CD4-positive, alpha-beta memory T cell (primary cell): ENCODE data around the gene CANT1. TPM values are rescaled to one million over a fixed set of nuclear protein-coding genes. Genes with fewer than 3 reads are reported as not detected.

ENCODE experiments used
- CTCF ChIA-PET: fragments of 350-600 bp; sonication (Branson Sonifier 250); formaldehyde crosslinking; loops from one replicate; lab custom pipeline; 2021; ENCODE audit warnings: inconsistent platforms; ENCODE audit not compliant: partially characterized antibody; lab: Charles Lee
- POLR2A ChIA-PET: fragments of 350-600 bp; sonication (Branson Sonifier 250); formaldehyde crosslinking; loops from one replicate; lab custom pipeline; 2021; ENCODE audit not compliant: partially characterized antibody; lab: Charles Lee
- DNase-seq, 5 donors: peaks; one replicate each; pipeline versions ENCODE4 v3.0.0 to v3.0.0-alpha.2; 2020 to 2022; ENCODE audit warnings: mixed read lengths in 1 of 5
- H3K27ac ChIP-seq: one replicate; pipeline ENCODE4 v1.7.0; 2013; ENCODE audit warnings: low read depth, low read length
- H3K27me3 ChIP-seq: 2 replicates; pipeline ENCODE4 v1.7.0; 2013; ENCODE audit warnings: mild to moderate bottlenecking, low read length, moderate library complexity; ENCODE audit not compliant: insufficient read depth
- H3K36me3 ChIP-seq: 2 replicates; pipeline ENCODE4 v1.7.0; 2013; ENCODE audit warnings: mild to moderate bottlenecking, low read length, moderate library complexity; ENCODE audit not compliant: insufficient read depth
- H3K4me1 ChIP-seq: 2 replicates; pipeline ENCODE4 v1.7.0; 2013; ENCODE audit warnings: mild to moderate bottlenecking, low read length, moderate library complexity; ENCODE audit not compliant: insufficient read depth
- H3K4me3 ChIP-seq, 2 donors: one replicate each; pipeline ENCODE4 v1.7.0; 2013; ENCODE audit warnings: low read length in 2 of 2, mild to moderate bottlenecking in 1 of 2
- H3K9me3 ChIP-seq, 2 donors: one replicate each; pipeline ENCODE4 v1.7.0; 2013; ENCODE audit warnings: low read length in 2 of 2, control low read depth in 1 of 2; ENCODE audit not compliant: control insufficient read depth in 1 of 2
- H3K27ac Mint-ChIP-seq, 7 donors: one replicate each; pipeline ENCODE4 v1.8.0; 2020 to 2021; ENCODE audit warnings: mixed read lengths in 7 of 7, mild to moderate bottlenecking in 6 of 7, inconsistent platforms in 3 of 7, moderate library complexity in 3 of 7
- H3K27me3 Mint-ChIP-seq, 2 donors: one replicate each; pipeline ENCODE4 v1.8.0; 2020 to 2021; ENCODE audit warnings: mixed read lengths in 2 of 2
- H3K36me3 Mint-ChIP-seq, 2 donors: one replicate each; pipeline ENCODE4 v1.8.0; 2020 to 2021; ENCODE audit warnings: mixed read lengths in 2 of 2, inconsistent platforms in 1 of 2, mild to moderate bottlenecking in 1 of 2
- H3K4me1 Mint-ChIP-seq, 4 donors: one replicate each; pipeline ENCODE4 v1.8.0; 2020 to 2021; ENCODE audit warnings: mixed read lengths in 4 of 4, mild to moderate bottlenecking in 1 of 4
- H3K4me3 Mint-ChIP-seq, 8 donors: one replicate each; pipeline ENCODE4 v1.8.0; 2020 to 2021; ENCODE audit warnings: mixed read lengths in 8 of 8, mild to moderate bottlenecking in 7 of 8, moderate library complexity in 6 of 8, inconsistent platforms in 3 of 8
- H3K9me3 Mint-ChIP-seq, 8 donors: one replicate each; pipeline ENCODE4 v1.8.0; 2020 to 2021; ENCODE audit warnings: mixed read lengths in 8 of 8, mild to moderate bottlenecking in 5 of 8, inconsistent platforms in 3 of 8, moderate library complexity in 1 of 8
- intact Hi-C: fragments of 100-400 bp; cut with micrococcal nuclease; formaldehyde crosslinking; loops from one replicate; pipeline ENCODE4 v1.15.1; 2023
- polyA plus RNA-seq, 2 donors: library from polyadenylated mRNA; unstranded; fragments of 300-500 nt; fragmentation: Illumina TruSeq; gene quantifications; one replicate each; pipeline ENCODE4 v1.2.3, GENCODE V29; 2021
- total RNA-seq, 2 experiments: library from RNA; stranded (reverse); gene quantifications; one replicate each; pipeline ENCODE4 v1.2.3, GENCODE V29; 2021

The CANT1 gene
- total and polyA plus RNA-seq, 4 experiments from 2014 or later = 7.2 to 59.4 (median 34.2) TPM

DNA sequence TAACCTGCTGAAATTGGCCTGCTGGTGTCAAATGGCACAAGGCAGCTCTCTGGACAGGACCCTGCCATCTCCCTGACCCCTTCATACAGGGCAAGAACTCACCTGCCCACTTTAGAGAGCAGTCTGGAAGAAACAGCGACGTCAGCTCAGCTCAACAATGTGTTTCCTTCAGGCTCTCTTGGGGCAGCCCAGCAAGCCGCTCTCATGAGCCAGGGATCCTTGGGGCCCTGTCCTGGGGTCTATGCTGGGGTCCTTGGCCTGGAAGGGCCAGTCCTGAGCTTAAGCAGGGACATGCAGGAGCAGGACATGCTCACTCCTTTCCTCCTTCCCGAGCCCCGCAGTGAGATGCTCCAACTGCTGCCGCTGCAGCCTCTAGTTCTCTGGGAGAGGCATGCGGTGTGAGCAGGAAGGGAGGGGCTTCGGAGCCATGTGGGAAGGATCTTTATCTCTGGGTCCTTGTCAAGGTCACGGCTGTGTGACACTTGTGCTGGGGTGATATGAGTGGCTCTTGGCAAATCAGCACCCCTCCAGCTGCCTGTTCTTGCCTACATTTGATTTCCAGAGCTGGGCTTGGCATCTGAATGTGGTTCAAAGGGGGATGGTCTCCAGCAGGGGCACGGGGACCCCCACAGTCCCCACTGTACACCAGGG lies 17.8 kb upstream of the CANT1 start:
- H3K4me3 ChIP-seq = no peak overlapping the region
- H3K36me3 Mint-ChIP-seq = no peaks in the 10 kb centered on the region
- DNase-seq = no peak
- H3K27ac ChIP-seq = no peak overlapping the region
- ChIA-PET POLR2A (no interaction called here), CTCF (no interaction called here)
- no peak overlapping the region for H3K4me3 Mint-ChIP-seq
- H3K27ac Mint-ChIP-seq = no peak overlapping the region
- H3K36me3 ChIP-seq = no peaks in the 10 kb centered on the region
- H3K27me3 Mint-ChIP-seq = peaks cover 29 to 33% of the 10 kb centered on the region in 2 donors
- H3K9me3 ChIP-seq = no peaks in the 10 kb centered on the region
- H3K4me1 Mint-ChIP-seq = peaks cover 2 to 21% (median 4%) of the 10 kb centered on the region in 4 donors
- H3K9me3 Mint-ChIP-seq = no peaks in the 10 kb centered on the region
- intact Hi-C loops = no loop called here
- peaks cover 18% of the 10 kb centered on the region for H3K27me3 ChIP-seq
- peaks cover 13% of the 10 kb centered on the region for H3K4me1 ChIP-seq

DNA sequence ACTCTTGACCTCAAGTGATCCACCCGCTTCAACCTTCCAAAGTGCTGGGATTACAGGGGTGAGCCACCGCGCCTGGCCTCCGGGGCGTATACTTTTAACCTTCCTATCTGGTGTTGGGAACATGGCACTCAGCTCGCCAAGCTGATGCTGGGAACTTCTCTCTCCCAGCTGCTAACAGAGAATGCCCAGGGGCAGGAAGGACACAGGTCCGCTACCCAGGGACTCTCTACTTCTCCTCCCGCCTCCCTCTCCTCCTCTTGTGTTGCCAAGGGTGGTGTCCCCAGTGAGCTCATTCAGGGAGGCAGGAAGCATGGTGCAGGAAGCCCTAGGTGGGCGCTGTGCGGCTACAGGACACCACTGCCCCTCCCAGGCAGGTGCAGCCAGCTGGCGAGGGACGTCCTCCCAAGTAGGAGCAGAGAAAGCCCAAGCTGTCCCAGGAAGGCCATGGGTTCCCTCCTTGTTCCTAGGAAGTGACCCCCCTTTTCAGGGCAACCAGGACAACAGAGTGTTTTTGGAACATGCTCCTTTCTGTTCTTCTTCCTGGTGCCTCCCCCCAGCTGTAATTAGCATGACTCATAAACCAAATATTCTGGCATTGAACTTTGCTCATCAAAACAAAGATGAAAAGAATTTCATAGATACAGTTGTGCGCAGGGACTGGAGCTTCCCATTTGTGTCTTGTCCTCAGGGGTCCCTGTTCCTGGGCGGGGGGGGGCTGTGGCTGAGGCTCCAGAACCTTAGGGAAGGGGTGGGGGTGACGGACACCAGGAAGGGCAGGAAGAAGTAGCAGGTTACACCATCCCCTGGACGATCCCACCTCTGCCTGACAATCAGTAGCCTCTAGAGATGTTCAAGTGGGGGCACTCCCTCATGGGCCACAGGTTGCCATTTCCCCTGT lies 17.1 kb upstream of the CANT1 start:
- H3K36me3 Mint-ChIP-seq = no peaks in the 10 kb centered on the region
- peak overlapping the region in 1 of 8 donors; percentile 36 for H3K4me3 Mint-ChIP-seq
- ChIA-PET POLR2A (no interaction called here), CTCF (no interaction called here)
- intact Hi-C loops = no loop called here
- Histone ChIP-seq H3K4me1 (peaks cover 13% of the 10 kb centered on the region), H3K27me3 (peaks cover 18% of the 10 kb centered on the region), H3K9me3 (no peaks in the 10 kb centered on the region), H3K36me3 (no peaks in the 10 kb centered on the region), H3K4me3 (no peak overlapping the region), H3K27ac (no peak overlapping the region)
- H3K27ac Mint-ChIP-seq = no peak overlapping the region
- no peak for DNase-seq
- H3K4me1 Mint-ChIP-seq = peaks cover 2 to 21% (median 4%) of the 10 kb centered on the region in 4 donors
- H3K9me3 Mint-ChIP-seq = no peaks in the 10 kb centered on the region
- H3K27me3 Mint-ChIP-seq = peaks cover 22 to 28% of the 10 kb centered on the region in 2 donors

DNA sequence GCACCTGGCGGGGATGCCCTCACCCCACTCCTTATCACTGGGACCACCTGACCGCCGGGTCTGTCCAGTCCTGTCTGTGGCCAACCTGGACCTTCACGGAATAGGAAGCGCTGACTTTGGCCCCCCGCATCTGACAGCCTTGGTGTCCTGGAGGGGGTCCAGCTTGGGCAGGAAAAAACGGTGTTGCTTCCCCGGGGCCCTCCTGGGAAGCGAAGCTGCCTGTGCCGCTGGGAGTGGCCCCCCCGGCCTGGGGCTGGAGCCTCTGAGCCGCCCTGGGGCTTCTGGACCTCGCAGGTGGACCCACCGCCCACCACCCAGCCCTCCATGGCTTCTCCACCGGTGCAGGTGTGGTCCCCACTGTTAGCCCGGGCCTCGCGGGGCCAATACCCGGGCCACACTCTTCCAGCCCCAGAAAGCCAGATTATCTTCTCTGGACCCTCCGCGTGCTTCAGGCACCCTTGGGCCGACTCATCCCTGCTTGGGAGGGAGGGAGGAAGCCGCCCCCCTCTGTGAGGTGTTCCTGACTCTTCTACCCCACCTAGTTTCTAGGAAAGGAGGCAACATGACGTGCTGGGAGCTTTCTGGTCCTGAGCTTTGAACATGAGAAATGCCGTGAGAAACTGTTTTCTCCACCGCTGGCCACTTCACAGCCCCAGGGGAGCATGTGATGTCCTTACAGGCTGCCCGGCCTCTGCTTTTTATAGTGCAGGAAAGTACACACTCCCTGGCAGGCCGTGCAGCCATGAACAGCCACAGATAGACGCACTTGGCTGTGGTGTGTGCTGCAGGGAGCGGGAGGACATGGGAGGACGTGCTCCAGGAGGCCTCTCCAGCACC lies 15.6 kb upstream of the CANT1 start:
- H3K4me1 ChIP-seq = peaks cover 13% of the 10 kb centered on the region
- no peaks in the 10 kb centered on the region for H3K36me3 ChIP-seq
- no peaks in the 10 kb centered on the region for H3K9me3 ChIP-seq
- POLR2A ChIA-PET = no interaction called here
- intact Hi-C loops = no loop called here
- DNase-seq = no peak
- Mint-ChIP-seq H3K27ac (peak overlapping the region in 2 of 7 donors; percentile 21 to 65), H3K4me1 (peaks cover 2 to 21% (median 4%) of the 10 kb centered on the region in 4 donors), H3K36me3 (no peaks in the 10 kb centered on the region), H3K9me3 (no peaks in the 10 kb centered on the region), H3K4me3 (peak overlapping the region; percentile 64 to 90 (median 78)), H3K27me3 (peaks cover 19 to 28% of the 10 kb centered on the region in 2 donors)
- CTCF ChIA-PET = no interaction called here
- H3K27ac ChIP-seq = no peak overlapping the region
- peak overlapping the region in 1 of 2 donors; percentile 45 for H3K4me3 ChIP-seq
- H3K27me3 ChIP-seq = peaks cover 18% of the 10 kb centered on the region

DNA sequence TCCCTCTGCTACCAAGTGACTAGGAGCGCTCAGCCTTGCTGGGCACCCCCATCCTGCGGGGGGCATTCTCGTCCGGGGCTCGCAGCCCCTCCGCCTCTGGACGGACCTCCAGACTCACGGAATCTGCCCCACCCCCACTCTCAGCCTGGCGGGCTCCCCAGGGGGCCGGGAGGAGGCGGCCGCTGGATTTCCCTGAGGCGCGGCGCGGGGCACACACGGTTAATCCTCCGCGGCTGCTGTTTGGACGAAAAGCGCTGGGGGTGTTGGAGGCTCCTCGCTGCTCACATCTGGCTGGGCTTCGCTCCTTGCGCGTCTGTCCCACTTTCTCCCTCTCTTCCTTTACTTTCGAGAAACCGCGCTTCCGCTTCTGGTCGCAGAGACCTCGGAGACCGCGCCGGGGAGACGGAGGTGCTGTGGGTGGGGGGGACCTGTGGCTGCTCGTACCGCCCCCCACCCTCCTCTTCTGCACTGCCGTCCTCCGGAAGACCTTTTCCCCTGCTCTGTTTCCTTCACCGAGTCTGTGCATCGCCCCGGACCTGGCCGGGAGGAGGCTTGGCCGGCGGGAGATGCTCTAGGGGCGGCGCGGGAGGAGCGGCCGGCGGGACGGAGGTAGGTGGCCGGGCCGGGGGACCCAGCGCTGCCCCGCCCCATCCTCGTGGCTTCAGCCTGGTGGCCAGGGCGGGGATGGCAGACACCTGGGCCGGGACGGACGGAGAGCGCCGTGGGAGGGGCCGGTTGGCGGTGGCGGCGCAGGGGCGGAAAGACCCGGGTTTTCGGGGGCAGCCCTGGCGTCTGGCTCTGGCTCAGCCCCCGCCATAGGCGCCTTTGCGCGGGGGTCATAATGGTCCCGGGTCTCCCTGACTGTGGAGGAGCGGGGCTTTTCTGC lies 14.6 kb upstream of the CANT1 start, which contains the start of gene C1QTNF1:
Gene C1QTNF1, plus strand, starts transcription at position 284 of the 886 bp plus-strand sequence. CDS start 19,800 bp downstream, outside the sequence.
- Mint-ChIP-seq H3K4me3 (peak within 1 kb of the TSS; percentile 85 to 92 (median 88)), H3K9me3 (no peaks in the 10 kb centered on the region), H3K27me3 (peaks cover 12 to 25% of the 10 kb centered on the region in 2 donors), H3K27ac (peak within 1 kb of the TSS in 4 of 7 donors; percentile 21 to 87 (median 51)), H3K36me3 (no peaks in the 10 kb centered on the region), H3K4me1 (peaks cover 2 to 21% (median 4%) of the 10 kb centered on the region in 4 donors)
- intact Hi-C loops = no loop called here
- Histone ChIP-seq H3K4me1 (peaks cover 13% of the 10 kb centered on the region), H3K9me3 (no peaks in the 10 kb centered on the region), H3K4me3 (peak within 1 kb of the TSS in 1 of 2 donors; percentile 45), H3K27me3 (peaks cover 16% of the 10 kb centered on the region), H3K36me3 (no peaks in the 10 kb centered on the region), H3K27ac (no peak within 1 kb of the TSS)
- ChIA-PET POLR2A (no interaction called here), CTCF (no interaction called here)
- peak in 4 of 5 donors; percentile 21 to 30 (median 28) for DNase-seq

DNA sequence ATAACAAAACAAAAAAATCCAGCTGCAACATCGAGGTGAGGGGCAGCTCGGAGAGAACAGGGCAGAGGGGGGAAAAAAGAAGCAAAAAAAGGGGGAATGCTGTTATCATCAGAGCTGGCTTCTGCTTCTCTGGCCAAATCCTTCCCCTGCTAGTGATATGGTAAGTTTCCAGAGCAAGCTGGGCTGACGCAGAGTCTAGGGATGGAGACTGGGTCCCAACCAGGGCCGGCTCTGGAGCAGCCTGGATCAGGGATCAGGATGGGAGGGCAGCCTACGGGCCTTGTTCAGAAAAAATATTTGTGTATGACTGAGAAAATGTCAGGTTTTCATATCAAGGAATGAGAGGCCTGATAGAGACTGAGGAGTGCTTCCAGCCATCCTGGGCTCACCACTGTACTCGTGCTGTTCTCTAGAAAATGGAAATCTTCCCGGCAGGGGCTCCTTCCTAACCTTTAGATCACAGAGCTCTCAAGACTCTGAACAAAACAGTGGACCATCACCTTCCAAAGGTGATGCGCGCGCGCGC lies 13.7 kb upstream of the CANT1 start:
- H3K36me3 ChIP-seq = no peaks in the 10 kb centered on the region
- no peaks in the 10 kb centered on the region for H3K36me3 Mint-ChIP-seq
- no peak for DNase-seq
- H3K4me1 Mint-ChIP-seq = peaks cover 2 to 21% (median 4%) of the 10 kb centered on the region in 4 donors
- no peaks in the 10 kb centered on the region for H3K9me3 Mint-ChIP-seq
- no peak overlapping the region for H3K4me3 ChIP-seq
- H3K27ac ChIP-seq = no peak overlapping the region
- peaks cover 13% of the 10 kb centered on the region for H3K4me1 ChIP-seq
- peak overlapping the region; percentile 32 to 92 (median 72) for H3K4me3 Mint-ChIP-seq
- POLR2A ChIA-PET = no interaction called here
- H3K27me3 ChIP-seq = peaks cover 14% of the 10 kb centered on the region
- H3K27me3 Mint-ChIP-seq = peaks cover 12 to 25% of the 10 kb centered on the region in 2 donors
- intact Hi-C loops = no loop called here
- H3K27ac Mint-ChIP-seq = peak overlapping the region in 1 of 7 donors; percentile 87
- CTCF ChIA-PET = no interaction called here
- no peaks in the 10 kb centered on the region for H3K9me3 ChIP-seq

DNA sequence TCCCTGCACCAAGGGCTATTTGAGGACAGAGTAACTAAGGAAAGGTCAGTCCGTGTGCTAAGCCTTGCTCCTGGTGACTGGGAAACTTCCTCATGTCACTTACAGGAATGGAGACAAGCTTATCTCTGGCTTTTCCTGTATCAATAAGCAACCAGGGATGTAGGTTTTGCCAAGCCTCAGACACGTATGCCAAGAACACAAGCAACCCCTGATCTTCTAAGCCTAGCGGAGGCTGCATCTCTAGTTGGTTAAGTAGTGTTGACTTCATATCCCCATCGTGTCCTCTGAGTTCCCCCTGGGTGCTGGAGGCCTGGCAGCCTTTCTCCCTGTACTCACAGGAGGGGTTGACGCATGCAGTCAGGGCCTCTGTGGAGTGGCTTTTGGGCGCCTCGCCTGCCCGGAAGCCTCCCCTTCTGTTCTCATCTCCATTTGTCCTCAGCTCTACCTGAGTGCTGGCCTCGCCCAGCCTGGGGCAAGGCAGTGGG lies 13.0 kb upstream of the CANT1 start:
- CTCF ChIA-PET = interaction anchor here (0.8 kb wide), 1 partner anchor 14 kb away, joined by 3 read pairs; no protein-coding TSS in a partner anchor
- intact Hi-C loops = no loop called here
- H3K4me1 Mint-ChIP-seq = peaks cover 2 to 21% (median 4%) of the 10 kb centered on the region in 4 donors
- no peaks in the 10 kb centered on the region for H3K36me3 ChIP-seq
- no peaks in the 10 kb centered on the region for H3K9me3 ChIP-seq
- POLR2A ChIA-PET = interaction anchor here (0.7 kb wide), 1 partner anchor 19 kb away, joined by 3 read pairs; no protein-coding TSS in a partner anchor
- peaks cover 13% of the 10 kb centered on the region for H3K4me1 ChIP-seq
- no peaks in the 10 kb centered on the region for H3K36me3 Mint-ChIP-seq
- DNase-seq = no peak
- H3K27me3 ChIP-seq = peaks cover 14% of the 10 kb centered on the region
- peaks cover 11 to 25% of the 10 kb centered on the region in 2 donors for H3K27me3 Mint-ChIP-seq
- no peaks in the 10 kb centered on the region for H3K9me3 Mint-ChIP-seq
- H3K27ac ChIP-seq = no peak overlapping the region
- H3K27ac Mint-ChIP-seq = no peak overlapping the region
- H3K4me3 Mint-ChIP-seq = peak overlapping the region in 1 of 8 donors; percentile 7
- no peak overlapping the region for H3K4me3 ChIP-seq
